ENCODE measurements around the gene GATAD1.

- no peak for TF ChIP-seq CTCF (conservative IDR thresholded peaks at IDR 0.05; ENCODE audit: low read length)
- no peak for TF ChIP-seq EZH2phosphoT487 (IDR thresholded peaks at IDR 0.05; ENCODE audit: borderline replicate concordance)
These were observed 59.1 kb downstream of the GATAD1 start for GRCh38 chr7:92506363-92506762.

All from Loucy (cell line).